ENCODE data around the gene SMIM32. TPM values are rescaled to one million over a fixed set of nuclear protein-coding genes. Genes with fewer than 3 reads are reported as not detected.

The SMIM32 gene
- total and polyA plus RNA-seq, 4 donors = 0.02 TPM; not detected in 3

DNA sequence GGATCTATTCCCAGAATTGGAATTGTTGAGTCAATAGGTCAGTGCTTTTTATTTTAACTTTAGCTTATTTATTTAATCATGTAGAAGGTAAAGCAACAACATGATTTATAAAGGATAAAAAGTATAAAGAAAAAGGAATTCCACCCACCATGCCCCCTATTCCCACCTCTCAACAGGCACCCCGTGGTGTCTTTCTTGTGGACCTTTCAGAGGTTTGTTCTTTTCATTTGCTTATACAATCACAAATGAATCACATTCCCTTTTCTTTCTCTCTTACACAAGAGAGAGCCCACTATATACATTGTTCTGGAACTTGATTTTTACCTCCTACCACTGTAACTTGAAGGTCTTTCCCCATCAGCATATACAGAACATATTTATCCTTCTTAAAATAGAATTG lies 37.2 kb upstream of the SMIM32 start:
- no peaks in the 10 kb centered on the region for H3K9me3 ChIP-seq (ENCODE audit: control insufficient read depth in 4 of 4, low read length in 3 of 4)
- no peak for DNase-seq (ENCODE audit: low spot score)
- no peaks in the 10 kb centered on the region for H3K27me3 ChIP-seq (ENCODE audit: control insufficient read depth in 4 of 4, insufficient read depth in 4 of 4, low read length in 3 of 4)
- TF ChIP-seq, protein P1, sequence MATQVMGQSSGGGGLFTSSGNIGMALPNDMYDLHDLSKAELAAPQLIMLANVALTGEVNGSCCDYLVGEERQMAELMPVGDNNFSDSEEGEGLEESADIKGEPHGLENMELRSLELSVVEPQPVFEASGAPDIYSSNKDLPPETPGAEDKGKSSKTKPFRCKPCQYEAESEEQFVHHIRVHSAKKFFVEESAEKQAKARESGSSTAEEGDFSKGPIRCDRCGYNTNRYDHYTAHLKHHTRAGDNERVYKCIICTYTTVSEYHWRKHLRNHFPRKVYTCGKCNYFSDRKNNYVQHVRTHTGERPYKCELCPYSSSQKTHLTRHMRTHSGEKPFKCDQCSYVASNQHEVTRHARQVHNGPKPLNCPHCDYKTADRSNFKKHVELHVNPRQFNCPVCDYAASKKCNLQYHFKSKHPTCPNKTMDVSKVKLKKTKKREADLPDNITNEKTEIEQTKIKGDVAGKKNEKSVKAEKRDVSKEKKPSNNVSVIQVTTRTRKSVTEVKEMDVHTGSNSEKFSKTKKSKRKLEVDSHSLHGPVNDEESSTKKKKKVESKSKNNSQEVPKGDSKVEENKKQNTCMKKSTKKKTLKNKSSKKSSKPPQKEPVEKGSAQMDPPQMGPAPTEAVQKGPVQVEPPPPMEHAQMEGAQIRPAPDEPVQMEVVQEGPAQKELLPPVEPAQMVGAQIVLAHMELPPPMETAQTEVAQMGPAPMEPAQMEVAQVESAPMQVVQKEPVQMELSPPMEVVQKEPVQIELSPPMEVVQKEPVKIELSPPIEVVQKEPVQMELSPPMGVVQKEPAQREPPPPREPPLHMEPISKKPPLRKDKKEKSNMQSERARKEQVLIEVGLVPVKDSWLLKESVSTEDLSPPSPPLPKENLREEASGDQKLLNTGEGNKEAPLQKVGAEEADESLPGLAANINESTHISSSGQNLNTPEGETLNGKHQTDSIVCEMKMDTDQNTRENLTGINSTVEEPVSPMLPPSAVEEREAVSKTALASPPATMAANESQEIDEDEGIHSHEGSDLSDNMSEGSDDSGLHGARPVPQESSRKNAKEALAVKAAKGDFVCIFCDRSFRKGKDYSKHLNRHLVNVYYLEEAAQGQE (IDR thresholded peaks at IDR 0.05) = no peak
- TF ChIP-seq JUND (IDR thresholded peaks at IDR 0.05) = no peak
- TF ChIP-seq TAF1 (conservative IDR thresholded peaks at IDR 0.05) = no peak
- TF ChIP-seq YY1 (IDR thresholded peaks at IDR 0.05) = no peak
- no peak for TF ChIP-seq HNF4G (IDR thresholded peaks at IDR 0.05)
- no peak for TF ChIP-seq NR2F2 (IDR thresholded peaks at IDR 0.05)
- no peak overlapping the region for H3K27ac ChIP-seq (ENCODE audit: low read depth in 1 of 2, low read length in 2 of 2)
- H3K36me3 ChIP-seq (ENCODE audit: control insufficient read depth in 4 of 4, insufficient read depth in 3 of 4, low read depth in 1 of 4, low read length in 3 of 4) = no peaks in the 10 kb centered on the region
- WGBS = 34% methylated on average over 1 of the region's 1 CpG
- no peak overlapping the region for H3K4me3 ChIP-seq (ENCODE audit: low read depth in 1 of 3, low read length in 3 of 3)
- H3K4me1 ChIP-seq (ENCODE audit: control insufficient read depth in 4 of 4, insufficient read depth in 4 of 4, low read length in 3 of 4) = no peaks in the 10 kb centered on the region
- no peak overlapping the region for H3K9ac ChIP-seq (ENCODE audit: low read depth in 1 of 2, low read length in 2 of 2)

DNA sequence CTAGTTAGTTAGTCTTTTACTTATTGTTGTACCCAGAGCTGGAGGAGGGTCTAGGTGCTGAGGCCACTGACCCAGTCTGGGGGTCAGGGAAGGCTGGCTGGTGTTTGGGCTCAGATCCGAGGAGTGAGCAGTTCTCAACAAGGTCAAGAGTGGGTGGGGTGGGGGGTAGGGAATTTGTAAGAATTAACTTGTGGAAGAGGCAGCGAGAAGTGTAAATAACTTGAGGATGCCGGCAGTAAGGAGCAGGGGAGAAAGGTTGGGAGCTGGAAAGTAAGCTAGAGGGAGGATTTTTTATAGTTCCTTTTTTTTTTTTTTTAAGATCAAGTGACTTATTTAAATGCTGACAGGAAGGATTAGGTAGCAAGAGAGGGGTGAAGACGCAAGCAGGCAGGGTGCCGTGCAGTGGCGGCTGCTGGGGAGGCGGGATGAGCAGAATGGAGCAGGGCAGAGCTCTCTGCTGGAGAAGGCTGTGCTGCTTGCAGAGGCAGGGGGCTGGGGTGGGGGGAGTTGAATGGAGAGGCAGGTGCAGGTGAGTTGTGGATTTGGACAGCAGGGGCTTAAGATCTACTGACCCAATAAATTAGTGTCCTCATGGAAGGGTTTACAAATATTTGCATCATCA lies 35.3 kb upstream of the SMIM32 start:
- Histone ChIP-seq H3K36me3 (ENCODE audit: control insufficient read depth in 4 of 4, insufficient read depth in 3 of 4, low read depth in 1 of 4, low read length in 3 of 4) (no peaks in the 10 kb centered on the region), H3K4me1 (ENCODE audit: control insufficient read depth in 4 of 4, insufficient read depth in 4 of 4, low read length in 3 of 4) (no peaks in the 10 kb centered on the region), H3K27ac (ENCODE audit: low read depth in 1 of 2, low read length in 2 of 2) (no peak overlapping the region), H3K9ac (ENCODE audit: low read depth in 1 of 2, low read length in 2 of 2) (no peak overlapping the region), H3K9me3 (ENCODE audit: control insufficient read depth in 4 of 4, low read length in 3 of 4) (no peaks in the 10 kb centered on the region), H3K4me3 (ENCODE audit: low read depth in 1 of 3, low read length in 3 of 3) (no peak overlapping the region), H3K27me3 (ENCODE audit: control insufficient read depth in 4 of 4, insufficient read depth in 4 of 4, low read length in 3 of 4) (no peaks in the 10 kb centered on the region)
- 47% methylated on average over 7 of the region's 7 CpGs for WGBS
- no peak for DNase-seq (ENCODE audit: low spot score)
- TF ChIP-seq, protein P2, sequence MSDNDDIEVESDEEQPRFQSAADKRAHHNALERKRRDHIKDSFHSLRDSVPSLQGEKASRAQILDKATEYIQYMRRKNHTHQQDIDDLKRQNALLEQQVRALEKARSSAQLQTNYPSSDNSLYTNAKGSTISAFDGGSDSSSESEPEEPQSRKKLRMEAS (IDR thresholded peaks at IDR 0.05) = no peak
- TF ChIP-seq RXRA (IDR thresholded peaks at IDR 0.05) (no peak), NR2F2 (IDR thresholded peaks at IDR 0.05) (no peak), YY1 (IDR thresholded peaks at IDR 0.05) (no peak), FOXA1 (IDR thresholded peaks at IDR 0.05) (no peak), HNF4A (conservative IDR thresholded peaks at IDR 0.05) (no peak)
- TF ChIP-seq, protein P3, sequence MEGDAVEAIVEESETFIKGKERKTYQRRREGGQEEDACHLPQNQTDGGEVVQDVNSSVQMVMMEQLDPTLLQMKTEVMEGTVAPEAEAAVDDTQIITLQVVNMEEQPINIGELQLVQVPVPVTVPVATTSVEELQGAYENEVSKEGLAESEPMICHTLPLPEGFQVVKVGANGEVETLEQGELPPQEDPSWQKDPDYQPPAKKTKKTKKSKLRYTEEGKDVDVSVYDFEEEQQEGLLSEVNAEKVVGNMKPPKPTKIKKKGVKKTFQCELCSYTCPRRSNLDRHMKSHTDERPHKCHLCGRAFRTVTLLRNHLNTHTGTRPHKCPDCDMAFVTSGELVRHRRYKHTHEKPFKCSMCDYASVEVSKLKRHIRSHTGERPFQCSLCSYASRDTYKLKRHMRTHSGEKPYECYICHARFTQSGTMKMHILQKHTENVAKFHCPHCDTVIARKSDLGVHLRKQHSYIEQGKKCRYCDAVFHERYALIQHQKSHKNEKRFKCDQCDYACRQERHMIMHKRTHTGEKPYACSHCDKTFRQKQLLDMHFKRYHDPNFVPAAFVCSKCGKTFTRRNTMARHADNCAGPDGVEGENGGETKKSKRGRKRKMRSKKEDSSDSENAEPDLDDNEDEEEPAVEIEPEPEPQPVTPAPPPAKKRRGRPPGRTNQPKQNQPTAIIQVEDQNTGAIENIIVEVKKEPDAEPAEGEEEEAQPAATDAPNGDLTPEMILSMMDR (IDR thresholded peaks at IDR 0.05; ENCODE audit: low read depth, low read length, missing input control) = no peak
- TF ChIP-seq, protein P4, sequence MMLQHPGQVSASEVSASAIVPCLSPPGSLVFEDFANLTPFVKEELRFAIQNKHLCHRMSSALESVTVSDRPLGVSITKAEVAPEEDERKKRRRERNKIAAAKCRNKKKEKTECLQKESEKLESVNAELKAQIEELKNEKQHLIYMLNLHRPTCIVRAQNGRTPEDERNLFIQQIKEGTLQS (IDR thresholded peaks at IDR 0.05) = no peak

DNA sequence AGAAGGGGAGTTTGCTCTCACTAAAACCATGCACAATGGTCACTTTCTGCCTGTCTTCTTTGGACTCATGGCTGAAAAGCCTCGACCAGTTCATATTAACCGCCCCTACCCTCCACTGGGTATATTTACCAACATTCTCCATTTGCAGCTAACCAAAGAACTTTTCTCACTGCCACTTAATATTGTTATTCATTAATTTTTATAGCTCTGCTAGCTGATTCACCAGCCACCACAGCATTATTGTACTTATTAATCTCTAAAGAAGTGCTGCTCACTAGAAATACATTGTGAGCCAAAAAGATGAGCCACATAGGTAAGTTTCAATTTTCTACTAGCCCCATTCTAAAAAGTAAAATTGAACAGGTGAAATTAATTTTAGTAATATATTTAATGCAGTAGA lies 33.4 kb upstream of the SMIM32 start:
- Histone ChIP-seq H3K27ac (ENCODE audit: low read depth in 1 of 2, low read length in 2 of 2) (no peak overlapping the region), H3K36me3 (ENCODE audit: control insufficient read depth in 4 of 4, insufficient read depth in 3 of 4, low read depth in 1 of 4, low read length in 3 of 4) (no peaks in the 10 kb centered on the region), H3K4me3 (ENCODE audit: low read depth in 1 of 3, low read length in 3 of 3) (no peak overlapping the region), H3K9me3 (ENCODE audit: control insufficient read depth in 4 of 4, low read length in 3 of 4) (peaks cover 0 to 11% (median 9%) of the 10 kb centered on the region in 4 donors), H3K9ac (ENCODE audit: low read depth in 1 of 2, low read length in 2 of 2) (no peak overlapping the region), H3K4me1 (ENCODE audit: control insufficient read depth in 4 of 4, insufficient read depth in 4 of 4, low read length in 3 of 4) (no peaks in the 10 kb centered on the region), H3K27me3 (ENCODE audit: control insufficient read depth in 4 of 4, insufficient read depth in 4 of 4, low read length in 3 of 4) (no peaks in the 10 kb centered on the region)
- 73% methylated on average over 2 of the region's 2 CpGs for WGBS
- no peak for DNase-seq (ENCODE audit: low spot score)
- no peak for TF ChIP-seq SP1 (IDR thresholded peaks at IDR 0.05)
- TF ChIP-seq GABPA (IDR thresholded peaks at IDR 0.05 in 1 of 2, conservative IDR thresholded peaks at IDR 0.05 in 1 of 2) = no peak
- TF ChIP-seq JUND (IDR thresholded peaks at IDR 0.05) = no peak
- TF ChIP-seq, protein P5, sequence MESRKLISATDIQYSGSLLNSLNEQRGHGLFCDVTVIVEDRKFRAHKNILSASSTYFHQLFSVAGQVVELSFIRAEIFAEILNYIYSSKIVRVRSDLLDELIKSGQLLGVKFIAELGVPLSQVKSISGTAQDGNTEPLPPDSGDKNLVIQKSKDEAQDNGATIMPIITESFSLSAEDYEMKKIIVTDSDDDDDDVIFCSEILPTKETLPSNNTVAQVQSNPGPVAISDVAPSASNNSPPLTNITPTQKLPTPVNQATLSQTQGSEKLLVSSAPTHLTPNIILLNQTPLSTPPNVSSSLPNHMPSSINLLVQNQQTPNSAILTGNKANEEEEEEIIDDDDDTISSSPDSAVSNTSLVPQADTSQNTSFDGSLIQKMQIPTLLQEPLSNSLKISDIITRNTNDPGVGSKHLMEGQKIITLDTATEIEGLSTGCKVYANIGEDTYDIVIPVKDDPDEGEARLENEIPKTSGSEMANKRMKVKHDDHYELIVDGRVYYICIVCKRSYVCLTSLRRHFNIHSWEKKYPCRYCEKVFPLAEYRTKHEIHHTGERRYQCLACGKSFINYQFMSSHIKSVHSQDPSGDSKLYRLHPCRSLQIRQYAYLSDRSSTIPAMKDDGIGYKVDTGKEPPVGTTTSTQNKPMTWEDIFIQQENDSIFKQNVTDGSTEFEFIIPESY (IDR thresholded peaks at IDR 0.05) = no peak
- TF ChIP-seq EGR1 (IDR thresholded peaks at IDR 0.05; ENCODE audit: low read depth in 2 of 2) = no peak
- TF ChIP-seq NR2F2 (IDR thresholded peaks at IDR 0.05) = no peak
- TF ChIP-seq, protein P2 (IDR thresholded peaks at IDR 0.05) = no peak
- no peak for TF ChIP-seq HNF4A (conservative IDR thresholded peaks at IDR 0.05)
- no peak for TF ChIP-seq FOXA2 (IDR thresholded peaks at IDR 0.05)
- no peak for TF ChIP-seq RXRA (IDR thresholded peaks at IDR 0.05)
- no peak for TF ChIP-seq RAD21 (IDR thresholded peaks at IDR 0.05)
- no peak for TF ChIP-seq YY1 (IDR thresholded peaks at IDR 0.05)
